SK-N-SH treated with all-trans-retinoic acid at 6 μM for 48 hours (cell line): Measurements from ENCODE around the gene PCDHGA1.

Experiments
- ARNTL ChIP-seq: fragments of 450-650 bp; formaldehyde crosslinking; IDR thresholded peaks from 2 replicates; pipeline ENCODE4 v1.5.0; 2020; ENCODE audit warnings: low read depth, mild to moderate bottlenecking, moderate library complexity, borderline replicate concordance
- ESRRG ChIP-seq: fragments of 250-450 bp; sonication (Bioruptor Pico); IDR thresholded peaks from 2 replicates; pipeline ENCODE4 v1.6.1; 2021; ENCODE audit warnings: mild to moderate bottlenecking
- GLIS3 ChIP-seq: fragments of 250-450 bp; sonication (Bioruptor Pico); IDR thresholded peaks from 2 replicates; pipeline ENCODE4 v1.5.0; 2020; ENCODE audit warnings: mild to moderate bottlenecking, moderate library complexity
- ISL1 ChIP-seq: fragments of 250-450 bp; sonication (Bioruptor Pico); IDR thresholded peaks from 2 replicates; pipeline ENCODE4 v2.1.2; 2022; ENCODE audit warnings: mild to moderate bottlenecking, moderate library complexity
- PPARA ChIP-seq: fragments of 250-450 bp; sonication (Bioruptor Pico); IDR thresholded peaks from 2 replicates; pipeline ENCODE4 v1.5.0; 2020; ENCODE audit warnings: mild to moderate bottlenecking, borderline replicate concordance
- SNAI2 ChIP-seq: fragments of 250-450 bp; sonication (Bioruptor Pico); IDR thresholded peaks from 2 replicates; pipeline ENCODE4 v1.5.0; 2020; ENCODE audit warnings: mild to moderate bottlenecking, moderate library complexity
- ZNF565 ChIP-seq: fragments of 450-650 bp; formaldehyde crosslinking; conservative IDR thresholded peaks from 2 replicates; pipeline ENCODE4 v1.5.0; 2020; ENCODE audit warnings: low read depth, mild to moderate bottlenecking, moderate library complexity
- ZNF8 ChIP-seq: fragments of 450-650 bp; formaldehyde crosslinking; IDR thresholded peaks from 2 replicates; pipeline ENCODE4 v1.5.0; 2020; ENCODE audit warnings: mild to moderate bottlenecking, moderate library complexity
- TF ChIP-seq, protein P1 (sequence below): fragments of 250-450 bp; sonication (Bioruptor Pico); IDR thresholded peaks from 2 replicates; pipeline ENCODE4 v1.8.0; 2021; ENCODE audit warnings: low read depth, mild to moderate bottlenecking, moderate library complexity, borderline replicate concordance
- TF ChIP-seq, protein P2 (sequence below): fragments of 250-450 bp; sonication (Bioruptor Pico); IDR thresholded peaks from 2 replicates; pipeline ENCODE4 v1.5.1; 2020; ENCODE audit warnings: low read depth, mild to moderate bottlenecking, moderate library complexity
- TF ChIP-seq, protein P3 (sequence below): fragments of 250-450 bp; sonication (Bioruptor Pico); IDR thresholded peaks from 2 replicates; pipeline ENCODE4 v1.8.0; 2020; ENCODE audit warnings: mild to moderate bottlenecking, moderate library complexity, borderline replicate concordance

DNA sequence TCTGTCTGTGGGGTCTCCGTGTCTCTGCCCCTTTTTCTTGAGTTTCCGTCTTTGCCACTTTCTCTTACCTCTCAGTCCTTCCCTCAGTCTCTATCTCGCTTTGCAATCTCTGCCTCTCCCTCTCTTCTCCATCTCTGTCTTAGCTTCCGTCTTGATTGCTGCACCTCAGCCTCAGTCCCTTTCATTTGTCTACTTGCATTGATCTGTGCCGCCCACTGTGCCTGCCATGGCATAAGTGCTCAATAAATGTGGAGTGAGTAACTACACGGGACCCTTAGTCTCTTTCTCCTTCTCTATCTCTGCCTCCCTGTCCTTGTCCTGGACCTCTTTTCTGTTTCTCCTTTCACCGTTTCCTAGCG, 165.1 kb downstream of the PCDHGA1 start:
- TF ChIP-seq PPARA (CRISPR knock-in tag) (no peak), ESRRG (CRISPR knock-in tag) (no peak), SNAI2 (CRISPR knock-in tag) (no peak), GLIS3 (CRISPR knock-in tag) (no peak), ZNF8 (CRISPR knock-in tag) (no peak), ISL1 (CRISPR knock-in tag) (no peak), ARNTL (CRISPR knock-in tag) (no peak), ZNF565 (CRISPR knock-in tag) (no peak)
- TF ChIP-seq, protein P1, sequence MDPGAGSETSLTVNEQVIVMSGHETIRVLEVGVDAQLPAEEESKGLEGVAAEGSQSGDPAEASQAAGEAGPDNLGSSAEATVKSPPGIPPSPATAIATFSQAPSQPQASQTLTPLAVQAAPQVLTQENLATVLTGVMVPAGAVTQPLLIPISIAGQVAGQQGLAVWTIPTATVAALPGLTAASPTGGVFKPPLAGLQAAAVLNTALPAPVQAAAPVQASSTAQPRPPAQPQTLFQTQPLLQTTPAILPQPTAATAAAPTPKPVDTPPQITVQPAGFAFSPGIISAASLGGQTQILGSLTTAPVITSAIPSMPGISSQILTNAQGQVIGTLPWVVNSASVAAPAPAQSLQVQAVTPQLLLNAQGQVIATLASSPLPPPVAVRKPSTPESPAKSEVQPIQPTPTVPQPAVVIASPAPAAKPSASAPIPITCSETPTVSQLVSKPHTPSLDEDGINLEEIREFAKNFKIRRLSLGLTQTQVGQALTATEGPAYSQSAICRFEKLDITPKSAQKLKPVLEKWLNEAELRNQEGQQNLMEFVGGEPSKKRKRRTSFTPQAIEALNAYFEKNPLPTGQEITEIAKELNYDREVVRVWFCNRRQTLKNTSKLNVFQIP (CRISPR knock-in tag): no peak
- TF ChIP-seq, protein P2, sequence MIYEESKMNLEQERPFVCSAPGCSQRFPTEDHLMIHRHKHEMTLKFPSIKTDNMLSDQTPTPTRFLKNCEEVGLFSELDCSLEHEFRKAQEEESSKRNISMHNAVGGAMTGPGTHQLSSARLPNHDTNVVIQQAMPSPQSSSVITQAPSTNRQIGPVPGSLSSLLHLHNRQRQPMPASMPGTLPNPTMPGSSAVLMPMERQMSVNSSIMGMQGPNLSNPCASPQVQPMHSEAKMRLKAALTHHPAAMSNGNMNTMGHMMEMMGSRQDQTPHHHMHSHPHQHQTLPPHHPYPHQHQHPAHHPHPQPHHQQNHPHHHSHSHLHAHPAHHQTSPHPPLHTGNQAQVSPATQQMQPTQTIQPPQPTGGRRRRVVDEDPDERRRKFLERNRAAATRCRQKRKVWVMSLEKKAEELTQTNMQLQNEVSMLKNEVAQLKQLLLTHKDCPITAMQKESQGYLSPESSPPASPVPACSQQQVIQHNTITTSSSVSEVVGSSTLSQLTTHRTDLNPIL (CRISPR knock-in tag): no peak
- TF ChIP-seq, protein P3, sequence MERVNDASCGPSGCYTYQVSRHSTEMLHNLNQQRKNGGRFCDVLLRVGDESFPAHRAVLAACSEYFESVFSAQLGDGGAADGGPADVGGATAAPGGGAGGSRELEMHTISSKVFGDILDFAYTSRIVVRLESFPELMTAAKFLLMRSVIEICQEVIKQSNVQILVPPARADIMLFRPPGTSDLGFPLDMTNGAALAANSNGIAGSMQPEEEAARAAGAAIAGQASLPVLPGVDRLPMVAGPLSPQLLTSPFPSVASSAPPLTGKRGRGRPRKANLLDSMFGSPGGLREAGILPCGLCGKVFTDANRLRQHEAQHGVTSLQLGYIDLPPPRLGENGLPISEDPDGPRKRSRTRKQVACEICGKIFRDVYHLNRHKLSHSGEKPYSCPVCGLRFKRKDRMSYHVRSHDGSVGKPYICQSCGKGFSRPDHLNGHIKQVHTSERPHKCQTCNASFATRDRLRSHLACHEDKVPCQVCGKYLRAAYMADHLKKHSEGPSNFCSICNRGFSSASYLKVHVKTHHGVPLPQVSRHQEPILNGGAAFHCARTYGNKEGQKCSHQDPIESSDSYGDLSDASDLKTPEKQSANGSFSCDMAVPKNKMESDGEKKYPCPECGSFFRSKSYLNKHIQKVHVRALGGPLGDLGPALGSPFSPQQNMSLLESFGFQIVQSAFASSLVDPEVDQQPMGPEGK (CRISPR knock-in tag): no peak
